ENCODE results near the gene HSF2BP.
"Not testable (repeated sequence)": the region's sequence is repeated elsewhere in the genome, so short reads cannot be mapped to it uniquely, and the experiment has no call there.

The HSF2BP gene

DNA sequence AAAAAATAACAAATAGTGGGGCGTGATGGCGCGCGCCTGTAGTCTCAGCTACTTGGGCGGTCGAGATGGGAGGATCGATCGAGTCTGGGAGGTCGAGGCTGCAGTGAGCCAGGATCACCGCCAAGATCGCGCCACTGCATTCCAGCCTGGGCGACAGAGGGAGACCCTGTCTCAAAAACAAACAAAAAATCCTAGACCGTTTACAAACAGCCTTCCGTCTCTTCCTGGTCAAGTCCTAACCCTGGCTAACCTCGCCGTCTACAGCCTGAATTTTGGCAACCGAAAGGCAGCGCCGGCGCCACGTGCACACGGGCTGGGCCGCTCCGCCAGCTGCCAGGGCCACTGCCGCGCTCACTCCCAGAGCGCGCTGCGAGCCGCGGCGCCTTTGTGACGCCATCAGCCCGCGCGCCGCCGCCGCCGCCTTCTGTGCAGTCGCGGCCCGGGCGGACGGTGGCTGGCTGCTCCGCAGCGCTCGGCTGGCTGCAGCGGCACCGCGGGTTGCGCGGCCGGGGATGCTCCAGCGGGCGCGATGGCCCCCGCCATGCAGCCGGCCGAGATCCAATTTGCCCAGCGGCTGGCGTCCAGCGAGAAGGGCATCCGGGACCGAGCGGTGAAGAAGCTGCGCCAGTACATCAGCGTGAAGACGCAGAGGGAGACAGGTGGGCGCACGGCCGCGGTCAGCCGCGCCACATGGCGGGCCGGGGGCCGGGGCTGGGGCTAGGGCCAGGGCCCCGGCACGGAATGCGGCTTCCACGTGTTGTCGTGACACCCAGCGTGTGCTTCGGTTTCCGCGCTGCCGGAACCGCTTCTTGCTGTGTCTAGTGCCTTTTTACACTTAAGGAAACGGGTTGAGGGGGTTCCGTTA lies at the start of gene HSF2BP, which contains the start of gene RRP1B:
TSS of gene HSF2BP (minus strand) at position 353 of the 865 bp plus-strand sequence. CDS start 1,392 bp downstream, outside the sequence.
TSS of gene RRP1B (plus strand) at position 425 of the 865 bp plus-strand sequence. CDS start at position 530, 105 bp downstream.
- DNase-seq (ENCODE audit: low read depth in 2 of 3, low spot score in 2 of 3), result peak; percentile 57 to 69 (median 66)

DNA sequence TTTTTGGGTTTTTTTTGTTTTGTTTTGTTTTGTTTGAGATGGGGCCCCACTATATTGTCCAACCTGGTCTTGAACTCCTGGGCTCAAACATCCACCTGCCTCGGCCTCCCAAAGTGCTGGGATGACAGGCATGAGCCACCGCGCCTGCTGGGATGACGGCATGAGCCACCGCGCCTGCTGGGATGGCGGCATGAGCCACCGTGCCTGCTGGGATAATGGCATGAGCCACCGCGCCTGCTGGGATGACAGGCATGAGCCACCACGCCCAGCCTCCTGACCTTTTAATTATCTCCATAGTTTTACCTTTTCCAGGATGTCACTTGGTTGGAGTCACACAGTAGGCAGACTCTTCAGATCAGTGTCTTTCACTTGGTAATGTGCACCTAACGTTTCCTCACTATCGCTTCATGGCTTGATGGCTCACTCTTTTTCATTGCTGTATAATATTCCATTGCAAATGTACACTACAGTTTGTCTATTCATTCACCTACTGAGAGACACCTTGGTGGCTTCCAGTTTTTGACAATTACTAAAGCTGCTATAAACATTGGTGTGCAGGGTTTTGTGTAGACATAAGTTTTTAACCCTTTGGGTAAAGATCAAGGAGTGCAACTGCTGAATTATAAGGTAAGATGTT lies 49.6 kb upstream of the HSF2BP start:
- DNase-seq (ENCODE audit: low read depth in 2 of 3, low spot score in 2 of 3), result no peak

DNA sequence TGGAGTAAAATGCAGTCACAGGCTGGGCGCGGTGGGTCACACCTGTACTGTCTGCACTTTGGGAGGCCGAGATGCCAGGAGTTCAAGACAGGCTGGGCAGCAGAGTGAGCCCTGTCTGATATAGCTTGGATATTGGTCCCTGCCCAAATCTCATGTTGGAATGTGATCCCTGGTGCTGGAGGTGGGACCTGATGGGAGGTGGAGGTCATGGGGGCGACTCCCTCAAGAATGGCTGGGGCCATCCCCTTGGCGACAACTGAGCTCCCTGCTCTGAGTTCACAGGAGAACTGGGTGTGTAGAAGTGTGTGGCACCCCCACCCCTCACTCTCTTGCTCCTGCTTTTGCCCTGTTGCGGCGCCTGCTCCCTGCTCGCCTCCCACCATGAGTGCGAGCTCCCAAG lies 48.2 kb upstream of the HSF2BP start:
- DNase-seq (ENCODE audit: low read depth in 2 of 3, low spot score in 2 of 3), result no peak

DNA sequence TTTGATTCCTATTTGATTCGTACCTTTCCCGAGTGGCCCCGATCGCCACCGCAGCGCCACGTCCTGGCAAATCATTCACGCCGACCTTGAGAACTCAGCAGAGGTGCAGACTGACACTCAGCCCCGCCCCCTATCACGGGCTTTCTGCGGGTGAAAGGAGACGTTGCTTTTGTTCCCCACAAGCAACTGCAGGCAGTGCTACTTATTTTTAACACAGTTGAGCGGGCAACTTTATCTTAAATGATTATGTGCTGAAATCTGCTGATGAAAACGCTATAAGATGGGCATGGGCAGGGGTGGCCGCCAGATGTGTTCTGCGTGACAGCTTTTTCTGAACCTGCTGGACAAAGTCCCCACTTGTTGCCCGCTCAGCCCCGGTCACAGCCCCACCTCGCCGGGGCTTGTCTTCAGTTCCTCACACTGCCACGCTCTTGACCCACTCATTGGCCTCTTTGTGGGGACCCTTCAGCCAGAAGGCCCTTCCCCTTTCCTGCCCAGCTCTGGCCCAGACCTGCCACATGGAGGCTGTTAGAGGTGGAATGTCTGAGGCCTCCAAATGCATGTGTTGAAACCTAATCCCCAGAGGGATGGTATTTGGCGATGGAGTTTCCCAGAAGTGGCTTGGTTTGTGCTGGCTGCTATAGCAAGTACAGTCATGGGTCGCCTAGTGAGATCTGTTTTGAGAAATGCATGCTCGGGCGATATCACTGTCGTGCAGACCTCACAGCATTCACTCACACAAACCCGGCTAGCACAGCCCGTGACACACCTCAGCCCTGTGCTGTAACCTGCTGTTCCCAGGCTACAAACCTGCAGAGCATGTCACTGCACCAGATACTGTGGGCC lies 44.0 kb upstream of the HSF2BP start:
- no peak for DNase-seq (ENCODE audit: low read depth in 2 of 3, low spot score in 2 of 3)

DNA sequence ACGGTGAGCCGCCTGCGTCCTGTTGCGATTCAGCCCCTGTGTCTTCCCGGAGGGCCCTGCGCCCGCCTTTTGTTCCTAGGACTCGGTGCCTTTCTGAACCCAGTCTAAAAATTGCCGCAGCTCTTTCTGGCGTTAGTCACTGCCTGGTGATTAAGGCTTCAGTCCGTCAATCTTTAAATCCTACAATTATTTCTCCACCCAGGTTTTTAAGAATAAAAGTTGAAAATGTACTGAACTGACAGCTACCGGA lies 43.4 kb upstream of the HSF2BP start:
- DNase-seq (ENCODE audit: low read depth in 2 of 3, low spot score in 2 of 3), result no peak

DNA sequence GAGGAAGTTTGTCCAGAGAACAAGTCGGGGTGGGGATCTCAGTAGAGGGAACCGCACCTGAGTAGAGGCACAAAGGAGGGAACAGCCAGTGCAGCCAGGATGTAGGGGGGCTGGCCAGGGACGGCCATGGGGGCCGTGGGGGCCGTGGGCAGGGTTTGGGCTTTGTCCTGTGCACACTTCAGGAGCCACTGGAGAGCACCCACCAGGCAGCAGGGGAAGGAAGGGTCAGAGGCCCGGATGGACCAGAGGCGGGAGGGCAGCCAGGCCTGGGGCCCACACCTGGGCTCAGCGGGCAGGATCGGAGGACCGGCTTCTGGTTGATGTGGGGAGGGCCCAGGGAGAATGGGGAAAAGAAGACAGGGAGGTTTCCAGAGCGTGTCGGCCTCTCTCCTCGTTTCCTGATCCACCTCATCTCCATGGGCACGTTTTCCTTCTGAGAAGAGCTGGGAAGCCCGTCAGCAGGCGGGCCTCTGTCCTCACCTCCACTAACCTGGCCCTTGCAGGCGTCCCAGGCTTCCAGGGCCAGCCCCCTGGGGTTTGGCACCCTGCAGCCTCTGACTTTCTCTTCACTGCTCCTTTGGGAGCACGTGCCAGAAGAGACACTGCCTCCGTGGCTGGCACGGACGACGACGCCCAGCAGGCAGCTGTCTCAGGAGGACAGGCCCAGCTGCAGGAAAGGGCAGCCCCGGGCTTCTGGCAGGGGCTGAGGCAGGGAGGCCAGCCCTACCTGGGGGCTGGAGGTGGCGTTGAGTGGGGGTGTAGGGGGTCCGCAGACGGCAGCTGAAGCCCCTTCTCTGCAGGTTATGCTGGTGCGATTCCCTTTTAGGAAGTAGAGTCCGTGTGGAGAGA lies 42.9 kb upstream of the HSF2BP start:
- DNase-seq (ENCODE audit: low read depth in 2 of 3, low spot score in 2 of 3), result no peak

DNA sequence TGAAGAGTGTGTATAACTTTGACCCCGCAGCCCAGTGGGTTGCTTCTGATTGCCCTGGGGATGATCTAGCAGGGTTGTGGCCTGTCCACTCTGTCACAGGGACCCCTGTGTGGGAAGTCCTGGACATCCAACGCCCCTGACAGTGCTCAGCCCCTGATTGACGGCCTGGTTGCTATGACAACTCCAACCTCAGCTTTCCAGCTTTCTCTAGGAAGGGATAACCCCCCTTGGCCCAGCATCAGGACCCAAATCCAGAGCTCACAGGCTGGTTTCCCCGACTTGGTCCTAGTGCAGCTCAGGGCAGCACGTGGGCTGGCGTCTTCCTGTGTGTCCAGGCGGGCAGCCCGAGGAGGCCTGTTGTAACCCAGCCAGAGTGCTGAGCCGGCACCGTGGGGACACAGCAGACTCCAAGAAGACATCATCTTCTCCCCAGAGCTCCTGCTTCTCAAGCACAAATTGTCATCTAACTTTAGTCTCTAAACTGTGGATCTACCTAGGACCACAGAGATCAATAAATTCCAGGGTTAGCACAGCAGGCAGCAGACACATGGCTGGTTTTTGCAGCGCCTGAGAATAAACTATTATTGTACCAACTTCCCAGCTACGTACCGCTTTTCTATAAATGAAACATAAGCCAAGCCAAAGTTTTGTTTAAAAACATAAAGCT lies 40.8 kb upstream of the HSF2BP start:
- no peak for DNase-seq (ENCODE audit: low read depth in 2 of 3, low spot score in 2 of 3)

DNA sequence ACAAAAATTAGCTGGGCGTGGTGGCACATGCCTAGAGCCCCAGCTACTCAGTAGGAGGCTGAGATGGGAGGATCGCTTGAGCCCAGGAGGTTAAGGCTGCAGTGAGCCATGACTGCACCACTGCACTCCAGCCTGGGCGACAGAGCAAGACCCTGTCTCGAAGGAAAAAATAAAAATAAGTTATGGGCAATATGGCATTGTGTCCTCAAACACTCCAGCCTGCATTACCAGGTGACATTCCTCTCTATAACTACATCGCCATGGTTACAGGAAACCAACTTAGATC lies 40.1 kb upstream of the HSF2BP start:
- DNase-seq (ENCODE audit: low read depth in 2 of 3, low spot score in 2 of 3), result not testable (repeated sequence)

DNA sequence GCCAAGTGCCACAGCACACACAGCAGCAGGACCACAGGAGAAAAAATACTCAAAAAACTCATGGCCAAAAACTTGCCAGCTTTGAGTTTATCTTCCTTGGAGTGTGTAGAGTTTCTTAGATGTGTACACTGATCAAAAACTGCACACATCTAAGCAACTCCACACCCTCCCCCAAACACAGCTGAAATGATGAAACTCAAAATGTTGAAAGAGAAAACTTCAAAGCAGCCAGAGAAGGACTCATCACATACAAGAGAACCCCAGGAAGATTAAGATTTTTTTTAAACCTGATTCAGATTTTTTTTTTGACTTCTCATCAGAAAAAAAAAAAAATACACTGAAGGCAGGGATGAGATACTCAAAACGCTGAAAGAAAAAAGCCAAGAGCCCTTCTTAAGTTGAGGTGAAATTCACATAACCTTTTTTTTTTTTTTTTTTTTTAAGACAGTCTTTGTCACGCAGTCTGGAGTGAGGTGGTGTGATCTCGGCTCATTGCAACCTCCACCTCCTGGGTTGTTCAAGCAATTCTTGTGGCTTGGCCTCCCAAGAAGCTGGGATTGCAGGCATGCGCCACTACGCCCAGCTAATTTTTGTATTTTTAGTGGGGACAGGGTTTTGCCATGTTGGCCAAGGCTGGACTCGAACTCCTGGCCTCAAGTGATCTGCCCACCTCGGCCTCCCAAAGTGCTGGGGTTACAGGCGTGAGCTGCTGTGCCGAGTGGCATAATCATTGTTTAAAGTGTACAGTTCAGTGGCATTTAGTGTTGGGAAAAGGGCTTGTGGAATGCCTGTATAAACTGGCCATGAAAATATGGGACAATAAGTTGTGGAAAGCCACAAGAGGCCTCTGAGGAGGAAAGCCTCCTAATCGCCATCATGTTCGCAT lies 38.7 kb upstream of the HSF2BP start:
- no peak for DNase-seq (ENCODE audit: low read depth in 2 of 3, low spot score in 2 of 3)

DNA sequence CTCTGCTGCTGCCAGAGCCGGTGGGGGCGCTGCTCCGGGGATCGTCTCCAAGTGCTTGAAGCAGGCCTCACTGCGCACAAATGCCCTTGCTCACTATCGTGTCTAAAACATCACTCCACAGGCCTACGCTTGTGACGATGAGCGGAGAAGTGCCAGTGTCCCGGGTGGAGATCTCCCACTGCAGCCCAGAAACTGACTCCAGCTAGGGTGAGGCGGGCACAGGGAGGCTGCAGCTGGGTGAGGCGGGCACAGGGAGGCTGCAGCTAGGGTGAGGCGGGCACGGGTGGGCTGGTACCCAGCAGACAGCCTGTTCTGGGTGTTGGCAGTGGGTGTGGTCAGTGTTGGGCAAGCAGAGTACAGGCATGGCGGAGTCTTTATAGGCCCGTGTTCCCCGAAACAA lies 36.9 kb upstream of the HSF2BP start:
- DNase-seq (ENCODE audit: low read depth in 2 of 3, low spot score in 2 of 3), result no peak

DNA sequence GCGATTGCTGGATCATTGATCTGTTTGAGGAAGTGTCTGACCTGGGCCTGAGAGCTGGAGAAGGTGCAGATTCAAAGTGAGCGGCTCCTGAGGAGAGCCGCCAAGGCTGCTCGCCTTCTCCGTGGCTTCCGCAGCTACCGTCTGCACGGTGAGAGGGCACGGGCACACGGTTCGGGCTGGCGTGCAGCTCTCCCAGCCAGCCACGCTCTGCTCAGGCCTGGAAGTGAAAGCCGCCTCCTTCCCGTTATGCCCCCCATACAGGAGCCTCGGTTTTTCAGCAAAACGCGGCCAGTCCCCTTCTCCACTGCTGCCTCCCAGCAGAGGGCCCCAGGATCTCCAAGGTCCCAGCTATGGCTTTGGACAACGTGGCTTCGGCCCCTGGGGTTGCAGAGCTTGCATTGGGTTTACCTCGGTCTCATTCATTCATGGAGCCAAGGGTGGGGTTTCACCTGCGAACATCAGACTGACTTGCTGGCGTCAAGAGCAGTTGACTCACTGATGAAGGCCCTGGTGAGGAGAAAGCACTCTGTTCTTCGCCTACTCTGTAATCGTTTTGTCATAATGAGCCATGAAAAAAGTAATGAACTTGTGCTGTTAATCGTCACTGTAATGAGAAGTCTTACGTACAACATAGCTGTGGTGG lies 35.3 kb upstream of the HSF2BP start:
- DNase-seq (ENCODE audit: low read depth in 2 of 3, low spot score in 2 of 3), result no peak

DNA sequence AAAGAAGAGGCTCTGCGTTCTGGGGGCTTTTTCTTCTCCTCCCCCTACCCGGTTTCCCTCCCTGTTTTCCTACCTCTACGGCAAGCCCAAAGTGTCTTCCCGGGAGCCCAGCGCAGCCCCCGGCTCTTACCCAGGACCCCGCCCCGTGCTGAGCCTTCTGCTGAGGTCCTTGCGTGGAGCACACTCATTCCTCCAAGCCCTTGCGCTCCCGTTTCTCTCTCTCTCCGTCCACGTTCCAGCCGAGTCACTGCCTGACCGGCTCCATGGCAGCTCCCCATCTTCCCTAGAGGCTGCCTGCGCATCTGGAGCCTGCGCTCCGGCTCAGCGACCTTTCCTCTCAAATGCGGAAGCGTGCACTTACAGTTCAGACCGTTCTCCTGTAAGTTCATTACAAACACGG lies 34.7 kb upstream of the HSF2BP start:
- DNase-seq (ENCODE audit: low read depth in 2 of 3, low spot score in 2 of 3), result no peak

DNA sequence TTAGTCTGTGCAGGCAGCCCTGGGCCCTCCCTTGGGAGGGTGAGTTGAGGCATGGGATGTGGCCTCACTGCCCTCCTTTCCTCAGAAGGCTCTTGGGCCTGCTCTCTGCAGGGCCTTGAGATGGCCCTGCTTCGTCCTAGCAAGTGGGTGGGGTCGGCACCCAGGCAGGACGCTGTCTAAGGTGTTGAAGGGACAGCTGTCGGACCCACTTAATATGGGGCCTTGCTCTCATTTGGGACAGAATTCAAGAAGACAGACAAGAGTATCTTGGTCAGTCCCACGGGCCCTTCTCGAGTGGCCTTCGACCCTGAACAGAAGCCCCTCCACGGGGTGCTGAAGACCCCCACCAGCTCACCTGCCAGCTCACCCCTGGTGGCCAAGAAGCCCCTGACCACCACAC lies 33.7 kb upstream of the HSF2BP start:
- no peak for DNase-seq (ENCODE audit: low read depth in 2 of 3, low spot score in 2 of 3)

DNA sequence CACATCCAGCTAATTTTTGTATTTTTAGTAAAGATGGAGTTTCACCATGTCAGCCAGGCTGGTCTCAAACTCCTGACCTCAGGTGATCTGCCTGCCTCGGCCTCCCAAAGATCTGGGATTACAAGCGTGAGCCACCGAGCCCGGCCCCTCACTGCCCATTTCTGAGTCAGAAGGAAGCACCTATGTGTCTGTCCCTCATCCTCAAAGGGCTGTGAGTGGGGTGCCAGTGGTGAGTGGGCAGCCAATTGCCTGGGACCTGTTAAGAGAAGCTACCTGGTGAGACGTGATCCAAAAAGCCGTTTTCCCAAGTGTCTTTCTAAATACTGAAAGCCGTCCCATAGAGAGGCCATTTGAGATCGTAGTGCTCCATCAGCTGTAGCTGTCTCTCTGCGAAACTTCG lies 32.5 kb upstream of the HSF2BP start:
- DNase-seq (ENCODE audit: low read depth in 2 of 3, low spot score in 2 of 3), result no peak

DNA sequence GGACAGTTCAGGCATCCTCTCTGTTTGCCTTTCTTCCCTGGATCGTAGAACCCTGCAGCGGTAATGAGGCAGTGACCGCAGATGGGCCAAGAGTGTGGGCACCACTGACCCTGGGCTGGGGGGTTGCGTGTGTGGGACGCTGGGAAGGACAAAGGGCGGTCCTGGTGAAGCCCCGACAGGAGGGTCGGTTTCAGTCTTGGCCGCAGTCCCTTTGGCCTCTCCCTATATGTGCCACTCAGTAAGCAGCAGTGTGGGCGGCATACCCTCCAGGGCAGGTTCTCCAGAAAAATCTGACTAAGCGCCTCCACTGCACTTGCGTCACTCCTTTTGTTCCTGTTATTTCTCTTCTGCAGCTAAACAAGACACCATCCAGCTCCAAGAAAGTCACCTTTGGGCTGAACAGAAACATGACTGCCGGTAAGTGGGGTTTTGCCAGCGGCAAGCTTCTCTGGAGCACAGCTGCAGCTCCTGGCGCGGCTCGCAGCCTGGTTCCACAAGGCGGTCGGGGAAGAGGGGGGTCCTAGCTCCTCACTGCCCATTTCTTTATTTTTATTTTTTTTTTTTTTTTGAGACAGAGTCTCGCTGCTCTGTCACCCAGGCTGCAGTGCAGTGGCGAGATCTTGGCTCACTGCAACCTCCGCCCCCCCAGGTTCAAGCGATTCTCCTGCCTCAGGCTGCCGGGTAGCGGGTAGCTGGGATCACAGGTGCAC lies 32.0 kb upstream of the HSF2BP start:
- DNase-seq (ENCODE audit: low read depth in 2 of 3, low spot score in 2 of 3), result no peak

DNA sequence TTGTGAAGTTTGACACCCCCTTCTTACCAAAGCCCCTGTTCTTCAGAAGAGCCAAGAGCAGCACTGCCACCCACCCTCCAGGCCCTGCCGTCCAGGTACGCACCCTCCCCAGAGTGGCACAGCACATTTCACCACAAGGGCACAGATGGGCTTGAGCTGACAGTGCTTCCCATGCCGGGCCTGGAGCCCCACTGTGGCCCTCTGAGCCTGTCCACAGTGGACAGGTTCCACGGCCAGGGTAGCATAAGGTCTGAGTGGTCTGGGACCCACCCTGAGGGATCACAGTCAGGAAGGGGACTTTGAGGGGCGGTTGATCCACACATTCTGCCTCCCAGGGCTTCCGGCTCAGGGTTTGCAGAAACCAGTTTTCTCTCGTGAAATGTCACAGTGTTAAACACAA lies 31.1 kb upstream of the HSF2BP start:
- no peak for DNase-seq (ENCODE audit: low read depth in 2 of 3, low spot score in 2 of 3)

DNA sequence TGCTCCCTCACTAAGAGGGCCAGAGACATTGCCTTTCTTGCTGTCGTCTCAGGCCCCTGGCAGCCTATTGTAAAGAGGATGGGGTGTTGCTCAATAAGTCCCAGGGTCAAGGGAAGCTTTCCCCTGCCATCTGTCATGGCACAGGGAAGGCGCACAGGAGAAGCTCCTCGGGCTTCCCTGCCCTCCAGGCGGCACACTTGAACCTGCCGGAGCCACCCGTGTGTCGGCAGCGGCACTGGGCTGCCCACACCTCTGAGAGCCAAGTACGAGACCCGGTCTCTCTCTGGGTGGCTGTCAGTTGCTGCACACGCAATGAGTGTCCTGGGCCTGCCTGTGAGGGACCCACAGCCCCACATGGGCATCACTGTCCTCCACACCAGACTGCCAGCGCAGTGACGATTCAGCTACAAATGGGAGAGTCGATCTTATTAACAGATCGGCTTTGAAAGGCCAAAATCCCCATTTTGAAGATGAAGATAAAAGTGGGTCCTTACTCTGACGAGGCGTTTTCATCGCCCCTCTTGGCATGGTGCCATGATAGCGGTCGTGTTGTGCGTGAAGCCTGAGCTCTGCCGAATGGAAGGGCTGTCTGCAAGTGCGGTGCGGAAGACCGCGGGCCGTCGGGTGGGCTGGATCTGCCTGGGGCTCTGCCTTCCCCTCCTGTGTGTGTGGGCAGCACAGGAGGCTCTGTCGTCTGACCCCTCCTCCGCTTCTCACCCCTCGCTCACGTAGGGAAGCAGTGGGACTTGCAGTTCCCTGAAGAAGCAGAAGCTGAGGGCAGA lies 30.5 kb upstream of the HSF2BP start:
- DNase-seq (ENCODE audit: low read depth in 2 of 3, low spot score in 2 of 3), result no peak

DNA sequence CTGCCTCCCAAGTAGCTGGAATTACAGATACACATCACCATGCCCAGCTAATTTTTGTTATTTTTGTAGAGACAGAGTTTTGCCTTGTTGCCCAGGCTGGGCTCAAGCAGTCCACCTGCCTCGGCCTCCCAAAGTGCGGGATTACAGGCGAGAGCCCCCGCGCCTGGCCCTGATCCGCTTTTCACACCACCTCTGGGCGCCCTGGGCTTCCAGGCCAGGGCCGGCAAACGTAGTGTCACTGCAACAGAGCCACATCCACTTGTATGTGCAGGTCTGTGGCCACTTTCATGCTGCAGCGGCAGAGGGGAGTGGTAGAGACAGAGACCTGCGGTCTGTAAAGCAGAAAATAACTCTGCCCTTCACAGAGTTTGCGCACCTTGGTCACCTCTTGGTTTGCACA lies 29.6 kb upstream of the HSF2BP start:
- no peak for DNase-seq (ENCODE audit: low read depth in 2 of 3, low spot score in 2 of 3)

Data from activated CD8-positive, alpha-beta memory T cell treated with anti-CD3 and anti-CD28 coated beads for 48 hours (primary cell).